Measurements from ENCODE around the gene SCN3A. TPM values are rescaled to one million over a fixed set of nuclear protein-coding genes. Genes with fewer than 3 reads are reported as not detected.

Gene SCN3A
- total and polyA plus RNA-seq, 12 donors: 0.35 to 2.6 (median 0.82) TPM

- 79 to 81% methylated on average over 1 of the region's 1 CpG for WGBS, 2 donors
Measured at GRCh38 chr2:165110394-165110793, 93.5 kb downstream of the SCN3A start.

DNA sequence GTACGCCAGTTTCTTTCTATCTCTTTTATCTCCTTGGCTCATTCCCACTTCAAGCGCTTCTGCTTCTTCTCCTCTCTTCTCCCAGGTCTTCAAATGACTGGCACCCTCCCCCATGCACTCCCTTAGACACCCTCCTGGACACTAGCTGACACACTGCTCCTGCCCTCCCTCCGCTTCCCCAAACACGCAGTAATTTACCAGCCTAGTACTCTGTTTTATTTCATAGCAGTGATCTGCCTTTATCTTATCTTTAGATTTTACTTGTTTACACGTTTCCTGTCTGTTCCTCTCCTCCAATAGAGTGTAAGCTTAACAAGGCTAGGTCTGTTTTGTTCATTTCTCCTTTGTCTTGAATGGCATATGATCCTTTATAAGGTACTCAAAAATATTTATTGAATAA is 93.9 kb downstream of the SCN3A start:
- no peaks in the 10 kb centered on the region for H3K9me3 ChIP-seq
- H3K36me3 ChIP-seq: no peaks in the 10 kb centered on the region
- no peaks in the 10 kb centered on the region for H3K4me1 ChIP-seq
- no peak for TF ChIP-seq CTCF (IDR thresholded peaks at IDR 0.05)
- H3K27ac ChIP-seq: no peak overlapping the region
- no peak overlapping the region for H3K4me3 ChIP-seq
- no peak for DNase-seq
- intact Hi-C loops (cut with DNase I): no loop called here
- H3K27me3 ChIP-seq: no peaks in the 10 kb centered on the region
- no peak for ATAC-seq
- WGBS, 2 donors: 56 to 59% methylated on average over 5 of the region's 5 CpGs

More at GRCh38 chr2:165110394-165110793, 93.5 kb downstream of the SCN3A start:
- ATAC-seq (no peak), DNase-seq (no peak)
- H3K4me3 ChIP-seq: no peak overlapping the region
- intact Hi-C loops (cut with DNase I): no loop called here
- no peaks in the 10 kb centered on the region for H3K27me3 ChIP-seq
- H3K9me3 ChIP-seq: no peaks in the 10 kb centered on the region
- no peak overlapping the region for H3K27ac ChIP-seq
- H3K36me3 ChIP-seq: no peaks in the 10 kb centered on the region
- no peak for TF ChIP-seq CTCF (IDR thresholded peaks at IDR 0.05)
- no peaks in the 10 kb centered on the region for H3K4me1 ChIP-seq

- no peaks in the 10 kb centered on the region for H3K36me3 ChIP-seq
- H3K4me1 ChIP-seq: no peaks in the 10 kb centered on the region
- WGBS, 2 donors: 59 to 62% methylated on average over 4 of the region's 4 CpGs
- no peak overlapping the region for H3K27ac ChIP-seq
- no peaks in the 10 kb centered on the region for H3K27me3 ChIP-seq
- no peaks in the 10 kb centered on the region for H3K9me3 ChIP-seq
- ATAC-seq (no peak), DNase-seq (no peak)
- no peak overlapping the region for H3K4me3 ChIP-seq
- intact Hi-C loops (cut with DNase I): no loop called here
- no peak for TF ChIP-seq CTCF (IDR thresholded peaks at IDR 0.05)
Measured at GRCh38 chr2:165105926-165106325, 97.9 kb downstream of the SCN3A start.

- peak in 1 of 9 donors; percentile 16 for TF ChIP-seq CTCF (IDR thresholded peaks at IDR 0.05)
- intact Hi-C loops (cut with DNase I): no loop called here
- Histone ChIP-seq H3K36me3 (no peaks in the 10 kb centered on the region), H3K9me3 (peaks cover 0 to 4% (median 0%) of the 10 kb centered on the region in 11 donors), H3K27me3 (no peaks in the 10 kb centered on the region), H3K4me1 (no peaks in the 10 kb centered on the region), H3K27ac (no peak overlapping the region), H3K4me3 (no peak overlapping the region)
- 80 to 91% methylated on average over 2 of the region's 2 CpGs for WGBS, 2 donors
- ATAC-seq (no peak), DNase-seq (no peak)
Measured at GRCh38 chr2:165087933-165088901, 115.6 kb downstream of the SCN3A start.

Measured in heart right ventricle (tissue), 16 donors.